NCI-H2171 (cell line): ENCODE results near the gene GCNT4.

ENCODE experiments used
- DNase-seq: peaks from one replicate; lab custom pipeline; 2025; lab: John Stamatoyannopoulos, UW

The GCNT4 gene

DNA sequence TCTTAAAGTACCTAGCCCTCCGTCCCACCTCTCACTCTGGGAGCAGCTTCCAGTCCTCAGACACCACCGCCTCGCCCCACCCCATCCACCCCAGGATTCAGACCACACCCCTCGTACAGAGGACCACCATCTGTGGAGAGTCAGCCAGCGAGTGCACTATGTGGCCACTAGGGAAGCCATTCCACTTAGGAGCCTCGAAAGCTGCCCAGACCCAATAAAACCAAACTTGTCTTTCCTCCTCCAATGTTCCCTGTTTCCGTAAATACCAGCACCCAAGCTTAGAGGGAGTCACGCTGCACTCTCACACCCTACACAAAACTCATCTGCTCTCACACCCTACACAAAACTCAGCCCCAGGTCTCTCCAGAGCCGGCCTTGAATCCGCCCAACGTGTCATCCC, 1.9 kb downstream of the GCNT4 start:
- DNase-seq, result no peak

DNA sequence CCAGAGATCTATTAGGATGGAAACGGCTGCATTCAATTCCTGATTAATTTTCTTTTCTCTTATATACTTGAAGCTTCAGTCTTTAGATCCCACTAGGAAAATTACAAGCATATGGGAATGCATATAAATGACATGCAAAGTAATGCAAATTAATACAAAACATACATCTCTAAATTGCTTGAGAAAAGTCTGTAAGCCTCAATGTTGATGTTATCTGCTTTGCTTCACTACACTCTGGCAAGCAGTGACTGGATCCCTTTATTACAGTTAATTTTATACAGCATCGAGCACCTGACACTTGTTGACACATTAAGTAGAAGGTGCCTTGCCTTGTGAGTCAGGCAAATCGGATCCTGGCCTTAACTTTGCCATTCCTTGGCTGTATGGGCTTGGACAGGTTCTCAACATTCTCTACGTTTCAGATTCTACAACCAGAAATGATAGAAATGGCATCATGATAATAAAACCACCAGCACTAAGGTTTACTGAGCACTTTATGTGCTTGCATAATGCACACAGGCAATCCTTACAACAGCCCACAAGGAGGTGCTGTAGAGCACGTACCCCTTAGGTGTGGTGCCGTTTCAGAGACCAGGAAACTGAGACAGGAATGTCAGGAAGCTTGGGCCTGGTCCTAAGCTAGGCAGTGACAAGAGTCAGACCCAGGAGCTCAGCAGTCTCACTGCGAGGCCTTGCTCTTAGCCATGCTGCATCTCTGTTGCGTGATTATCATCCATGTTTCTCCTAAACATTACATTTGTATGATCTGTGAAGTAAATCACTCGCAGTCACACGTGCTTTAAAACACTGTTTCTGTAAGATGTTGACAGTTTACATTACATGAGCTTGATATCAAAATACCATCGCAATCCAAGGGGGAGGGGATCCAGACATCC, 2.7 kb downstream of the GCNT4 start:
- DNase-seq, result no peak

DNA sequence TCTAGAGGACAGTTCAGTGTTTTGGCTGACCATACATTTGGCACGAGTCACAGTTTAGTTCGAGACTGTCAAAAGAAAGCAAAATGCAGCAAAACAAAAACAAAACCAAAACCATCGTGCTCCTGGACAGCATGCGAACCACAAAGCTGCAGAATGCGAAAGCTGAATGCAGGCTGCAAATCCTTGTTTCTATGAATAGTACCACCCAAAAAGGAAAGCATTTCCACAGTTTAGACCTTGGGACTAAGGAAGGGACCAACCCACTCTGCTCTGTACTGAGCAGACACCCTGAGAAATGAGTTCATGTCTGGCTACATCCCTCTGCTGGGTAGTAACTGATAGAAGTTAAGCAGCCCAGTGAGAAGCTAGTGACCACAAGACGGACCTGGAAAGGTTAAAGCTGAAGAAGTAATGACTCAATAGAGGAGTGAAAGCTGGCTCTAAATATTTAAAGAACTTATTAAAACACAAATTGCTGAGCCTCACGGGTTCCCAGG, 3.9 kb downstream of the GCNT4 start:
- no peak for DNase-seq

DNA sequence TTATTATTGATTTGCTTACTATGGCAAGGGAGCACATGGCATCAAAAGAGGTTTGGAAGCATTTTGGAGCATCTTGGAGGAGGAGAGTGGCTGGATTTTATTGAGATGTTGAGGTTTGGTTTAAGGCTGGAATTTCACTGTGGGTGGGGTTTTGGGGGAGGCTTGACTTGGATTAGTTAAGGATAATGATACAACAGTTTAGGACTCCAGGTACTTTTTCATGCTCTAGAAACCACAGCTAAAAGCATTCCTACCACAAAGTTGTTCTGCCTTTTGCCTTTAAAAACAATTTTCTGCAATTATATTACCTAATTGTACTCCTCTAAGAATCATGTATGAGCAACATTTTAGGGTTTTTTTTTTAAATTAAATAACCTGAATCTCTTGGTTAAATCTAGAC, 5.0 kb downstream of the GCNT4 start:
- no peak for DNase-seq

DNA sequence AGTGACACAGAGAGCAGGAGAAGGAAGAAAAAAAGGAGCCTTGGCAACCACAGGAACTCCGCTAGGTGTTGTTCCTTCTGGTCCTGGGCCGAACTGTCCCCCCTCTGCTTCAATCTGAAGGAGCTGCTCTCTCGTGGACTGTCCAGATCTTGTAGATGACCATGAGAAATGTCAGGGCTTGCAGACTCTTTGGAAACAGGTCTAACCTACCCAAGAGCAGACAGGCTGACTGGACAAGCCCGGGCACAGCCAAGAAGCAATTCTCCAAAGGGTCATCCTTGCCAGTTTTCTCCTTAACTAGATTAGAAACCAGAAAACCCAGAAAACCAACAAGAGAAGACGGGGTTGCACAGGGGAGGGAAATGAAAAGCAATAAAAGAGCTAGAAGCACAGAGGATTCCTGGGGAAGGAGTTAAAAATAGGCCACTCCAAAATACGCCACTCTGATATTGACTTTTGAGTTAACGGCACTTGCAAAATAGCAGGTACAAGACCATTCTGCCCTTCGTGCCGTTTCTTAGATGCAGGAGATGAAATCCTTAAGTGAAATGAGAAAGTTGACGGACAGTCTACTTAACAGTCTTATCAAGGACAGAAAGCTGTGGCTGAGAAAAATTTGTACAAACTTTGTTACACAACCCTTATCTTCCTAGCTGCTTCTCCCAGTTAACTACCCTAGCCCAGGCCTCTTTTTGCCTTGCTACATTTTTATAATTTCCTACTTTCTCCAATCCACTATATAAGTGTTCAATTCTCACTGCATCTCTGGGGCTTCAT, 5.8 kb downstream of the GCNT4 start:
- DNase-seq, result no peak

DNA sequence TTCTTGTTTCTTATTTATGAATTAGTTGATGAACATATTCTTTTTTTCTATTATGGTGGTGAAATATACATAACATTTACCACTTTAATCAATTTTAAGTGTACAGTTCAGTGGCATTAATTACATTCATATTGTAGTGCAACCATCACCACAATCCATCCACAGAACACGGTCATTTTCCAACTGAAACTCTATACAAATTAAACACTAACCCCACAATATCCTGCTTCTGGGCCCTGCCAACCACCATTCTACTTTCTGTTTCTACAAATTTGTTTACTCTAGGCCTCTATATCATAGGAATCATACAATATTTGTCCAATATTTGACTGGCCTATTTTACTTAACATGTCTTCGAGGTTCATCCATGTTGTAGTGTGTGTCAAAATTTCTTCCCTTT, 7.3 kb downstream of the GCNT4 start:
- no peak for DNase-seq

DNA sequence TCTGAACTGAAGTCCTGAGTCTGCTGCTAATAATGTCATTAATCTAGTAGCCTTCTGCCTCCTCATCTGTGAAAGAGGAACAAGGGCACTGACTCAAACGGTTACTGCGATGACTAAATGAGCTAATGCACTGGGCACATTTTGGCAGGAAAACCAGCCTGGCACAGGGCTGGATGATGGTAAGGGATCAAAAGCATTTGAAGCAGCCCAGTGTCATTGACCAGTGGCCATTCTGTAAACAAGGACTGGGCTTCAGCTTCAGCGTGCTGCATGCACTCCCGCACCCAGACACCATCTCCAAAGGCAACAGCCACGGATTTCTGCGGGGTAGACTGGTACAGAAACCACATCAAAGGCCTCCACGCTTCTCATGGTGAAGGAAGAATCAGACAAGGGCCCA, 8.0 kb downstream of the GCNT4 start:
- DNase-seq, result no peak

DNA sequence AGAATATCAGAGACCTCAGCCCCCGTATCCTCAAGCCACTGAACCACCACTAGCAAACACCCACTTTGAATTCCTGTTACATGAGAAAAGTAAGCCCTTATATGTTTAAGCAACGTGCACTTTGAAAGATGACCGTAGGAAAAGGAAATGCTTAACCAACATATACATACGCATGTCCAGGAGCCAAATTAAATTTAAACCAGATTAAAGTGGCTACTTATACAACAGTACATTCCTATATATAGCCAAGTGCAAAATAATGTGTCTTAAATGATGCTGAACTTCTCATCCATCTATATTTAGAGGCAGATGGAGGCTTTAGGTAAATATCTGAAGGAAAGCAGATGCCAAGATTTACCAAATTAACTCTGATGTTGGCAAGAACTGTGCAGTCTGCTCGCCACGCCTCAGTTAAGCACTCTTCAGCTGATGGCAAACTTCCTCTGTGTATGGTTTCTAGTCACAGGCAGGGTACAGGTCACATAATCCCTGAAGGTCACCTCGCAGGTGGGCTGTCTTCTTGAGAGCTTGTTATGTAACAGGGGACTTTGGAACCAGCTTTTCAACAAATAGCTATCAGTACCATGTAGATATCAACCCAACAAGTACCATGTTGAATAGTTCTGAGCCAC, 8.6 kb downstream of the GCNT4 start:
- DNase-seq, result no peak

DNA sequence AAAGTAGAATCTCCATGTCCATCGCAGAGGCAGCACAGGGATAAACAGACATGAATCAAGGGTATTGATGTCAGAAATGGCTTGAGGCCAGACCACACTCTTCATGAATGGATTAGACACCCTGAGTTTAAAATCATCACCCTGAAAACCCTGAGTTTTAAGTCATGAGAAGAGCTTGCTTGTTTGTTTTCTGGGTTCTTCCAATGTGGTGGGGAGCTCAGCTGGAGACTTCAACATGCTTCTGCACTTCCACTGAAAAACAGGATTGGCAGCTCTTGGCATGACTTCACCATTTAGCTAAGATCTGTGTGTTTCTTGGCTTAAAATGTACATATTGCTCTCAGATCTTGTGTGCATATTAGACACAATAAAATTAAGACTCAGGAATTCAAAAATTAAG, 9.8 kb downstream of the GCNT4 start:
- DNase-seq, result no peak

DNA sequence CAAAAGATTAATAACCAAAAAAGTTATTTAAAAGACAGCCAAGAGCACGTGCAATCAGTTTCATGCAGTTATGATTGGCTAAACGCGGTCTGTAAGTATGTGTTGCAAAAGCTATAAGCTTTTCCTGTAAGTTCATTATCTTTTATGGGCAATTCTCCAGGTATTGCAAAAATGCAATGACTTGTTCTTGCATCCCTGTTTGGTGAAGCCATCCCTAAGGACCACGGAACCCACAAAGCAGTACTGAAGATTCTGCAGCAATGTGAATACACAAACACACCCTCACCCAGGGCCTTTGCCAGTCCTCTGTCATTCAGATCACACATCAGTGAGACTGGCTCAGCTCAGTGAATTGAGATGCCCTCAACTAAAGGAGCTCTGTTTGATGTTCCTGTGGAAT, 11.4 kb downstream of the GCNT4 start:
- DNase-seq, result no peak

DNA sequence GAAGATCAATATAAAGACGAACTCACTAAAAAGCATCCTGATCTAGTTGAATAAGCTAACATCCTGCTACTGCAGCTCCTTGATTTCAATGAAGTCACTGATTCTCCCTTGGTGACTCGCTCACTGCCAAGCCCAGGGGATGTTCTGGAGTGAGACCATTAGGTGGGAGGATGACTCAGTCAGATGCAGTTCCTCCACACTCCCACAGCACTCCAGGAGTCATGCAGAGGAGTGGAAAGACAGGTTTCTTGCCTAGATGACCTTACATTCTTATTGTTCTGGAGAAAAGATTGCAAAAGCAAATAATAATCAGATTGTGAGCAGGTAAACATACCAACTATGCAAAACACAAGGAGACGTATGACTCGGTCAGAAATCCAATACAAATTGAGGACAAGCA, 15.3 kb downstream of the GCNT4 start:
- no peak for DNase-seq

DNA sequence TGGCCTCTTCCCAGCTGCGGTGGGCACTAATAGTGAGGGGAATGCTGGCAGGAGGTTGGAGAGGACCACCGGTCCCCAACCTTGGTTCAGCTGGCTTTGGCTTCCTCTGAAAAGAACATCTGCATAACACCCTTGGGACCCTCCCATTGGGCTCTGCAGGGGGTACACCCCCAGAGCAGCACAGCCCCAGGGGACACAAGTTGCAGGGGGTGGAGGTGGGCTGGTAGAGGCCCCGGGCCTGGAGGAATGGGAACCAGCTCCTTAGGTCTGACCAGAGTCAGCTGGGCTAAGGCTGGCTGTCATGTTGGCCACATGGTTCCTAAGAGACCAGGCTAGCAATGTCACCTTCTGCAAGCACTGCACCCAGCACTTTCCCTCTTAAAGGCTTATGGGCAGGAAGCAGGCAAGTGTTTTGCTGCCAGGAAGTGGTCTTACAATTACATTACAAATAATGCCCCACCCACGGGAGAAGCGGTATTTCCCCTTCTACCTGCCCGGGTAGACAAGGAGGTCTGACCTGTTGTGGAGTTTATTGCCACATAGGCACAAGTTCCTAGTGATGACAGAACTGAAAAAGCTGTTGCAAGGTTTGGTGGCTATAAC, 18.1 kb downstream of the GCNT4 start:
- no peak for DNase-seq

DNA sequence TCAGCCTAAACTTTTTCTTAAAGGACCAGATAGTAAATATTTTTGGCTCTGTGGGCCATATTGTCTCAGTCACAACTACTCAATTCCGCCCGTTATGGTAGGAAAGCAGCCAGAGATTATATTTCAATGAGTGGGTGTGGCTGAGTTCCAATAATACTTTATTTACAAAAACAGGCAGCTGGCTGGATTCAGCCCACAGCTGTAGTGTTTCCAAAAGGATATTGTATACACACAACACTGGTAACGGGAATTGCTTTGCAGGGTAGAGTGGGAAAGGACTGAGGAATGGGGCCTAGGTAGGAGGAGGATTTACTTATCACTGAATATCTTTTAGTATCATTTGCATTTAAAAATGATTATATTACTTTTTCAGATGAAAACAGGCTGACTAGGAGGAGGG, 21.0 kb downstream of the GCNT4 start:
- DNase-seq, result no peak

DNA sequence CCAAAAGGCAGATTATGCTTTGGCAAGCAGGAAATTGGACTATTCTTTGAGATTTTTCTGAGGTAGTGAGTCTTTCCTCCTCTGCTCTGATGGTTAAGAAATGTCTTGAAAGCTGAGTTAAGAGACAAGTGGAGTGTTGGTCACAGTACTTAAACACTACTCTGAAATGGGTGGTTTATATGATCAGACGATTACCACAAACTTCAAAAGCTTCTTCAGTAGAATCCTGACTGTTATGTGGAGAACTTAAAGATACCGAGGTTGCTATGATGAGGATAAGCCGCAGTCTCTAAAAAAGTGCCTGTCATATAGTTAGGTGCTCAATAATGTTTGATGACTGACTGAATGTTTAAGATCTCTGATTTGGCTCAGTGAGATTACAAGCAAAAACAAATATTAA, 24.3 kb downstream of the GCNT4 start:
- no peak for DNase-seq

DNA sequence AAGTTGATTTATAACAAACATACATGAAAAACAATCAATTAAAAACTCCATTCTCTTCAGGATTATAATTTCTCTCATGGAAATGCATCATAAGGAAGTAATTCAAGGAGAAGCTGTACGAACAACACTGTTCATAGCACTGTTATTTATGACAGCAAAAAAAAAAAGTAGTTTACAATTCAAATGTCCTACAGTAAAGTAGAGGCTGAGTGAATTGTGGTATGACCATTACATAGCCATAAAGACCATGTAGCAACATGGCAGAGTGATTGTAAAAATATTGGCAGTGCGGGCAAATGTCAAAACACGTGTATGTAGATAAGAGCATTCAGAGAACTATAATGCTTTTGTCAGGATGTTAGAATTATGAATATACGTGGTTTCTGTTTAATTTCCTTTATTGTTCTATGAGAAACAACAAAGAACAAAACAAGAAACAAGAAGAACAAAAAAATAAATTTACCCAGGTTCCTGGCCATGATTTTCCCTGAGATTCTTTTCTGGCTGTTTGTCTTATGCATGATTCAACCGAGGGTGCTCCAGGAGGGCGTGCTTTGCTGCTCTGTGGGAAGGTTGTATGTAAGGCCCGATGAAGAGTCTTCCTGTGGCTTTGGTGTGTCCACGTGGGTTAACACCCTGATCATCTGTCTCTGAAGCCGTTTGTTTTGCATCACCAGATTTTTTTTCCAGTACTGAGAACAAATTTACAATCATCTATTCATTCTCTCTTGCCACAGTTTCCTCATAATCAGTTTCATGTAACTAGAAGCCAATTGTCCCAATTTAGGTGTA, 28.8 kb downstream of the GCNT4 start:
- no peak for DNase-seq

DNA sequence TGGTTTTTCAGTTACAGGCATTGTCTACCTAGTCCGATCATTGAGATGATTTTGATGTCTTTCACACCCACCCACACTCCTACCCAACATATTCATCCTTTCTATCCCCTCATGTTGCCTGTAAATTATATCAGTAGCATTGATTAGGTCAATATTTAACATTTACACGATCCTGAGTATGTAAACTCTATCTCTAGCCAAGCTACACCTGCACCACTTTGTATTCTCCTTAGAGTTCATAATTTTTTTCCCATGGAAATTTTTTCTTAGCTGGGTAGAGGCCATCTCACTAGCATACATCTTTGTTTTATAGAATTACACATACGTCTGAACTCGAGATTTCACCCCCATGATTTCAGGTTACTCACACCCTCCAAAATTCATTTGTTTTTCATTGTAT, 30.6 kb downstream of the GCNT4 start:
- no peak for DNase-seq

DNA sequence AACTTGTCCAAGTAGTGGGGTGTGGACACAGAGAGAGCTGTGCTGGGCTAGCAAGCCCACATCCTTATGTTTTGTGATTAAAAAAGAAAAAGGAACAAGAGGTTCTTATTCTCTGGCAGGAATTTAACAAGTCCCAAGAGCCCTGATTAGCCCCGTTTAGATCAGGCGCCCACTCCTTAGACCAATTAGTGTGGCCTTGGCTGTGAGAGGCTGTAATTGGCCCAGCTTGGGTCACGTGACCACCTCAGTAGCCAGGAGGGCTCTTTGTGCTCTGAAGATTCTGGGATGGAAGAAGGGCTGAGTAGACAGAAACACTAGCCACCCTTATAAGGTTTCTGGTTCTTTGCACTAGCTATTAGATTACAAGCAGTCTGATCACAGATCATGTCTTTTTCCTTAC, 31.1 kb downstream of the GCNT4 start:
- DNase-seq, result no peak

DNA sequence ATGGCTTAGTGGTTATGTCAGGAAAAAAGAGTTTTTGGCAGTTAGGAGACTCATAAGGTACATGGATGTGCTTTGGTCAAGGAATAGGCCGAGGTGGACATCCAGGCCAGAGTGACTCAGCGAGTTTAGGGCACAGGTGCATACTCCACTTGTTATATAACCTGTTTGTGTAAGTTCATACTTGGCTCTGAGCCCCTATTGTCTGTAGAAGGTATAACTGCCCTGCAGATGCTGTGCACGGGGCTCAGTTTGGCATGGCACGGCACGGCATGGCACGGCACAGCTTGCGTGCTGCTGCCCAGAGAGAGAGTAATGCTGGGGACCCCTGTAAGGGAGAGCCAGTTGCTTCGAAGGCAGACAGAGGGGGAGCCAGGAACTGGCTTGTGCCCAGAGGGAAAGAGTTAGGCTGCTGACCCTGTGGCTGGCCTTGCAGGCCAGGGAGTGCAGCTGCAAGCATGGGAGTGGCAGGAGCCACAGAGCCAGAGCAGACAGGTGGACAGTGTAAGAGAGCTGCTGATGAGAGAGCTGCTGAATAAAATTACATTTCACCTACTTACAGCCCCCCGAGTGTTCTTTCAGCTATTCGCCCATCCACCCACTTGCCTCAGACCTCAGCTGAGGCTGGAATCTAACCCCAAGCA, 32.2 kb downstream of the GCNT4 start:
- no peak for DNase-seq

DNA sequence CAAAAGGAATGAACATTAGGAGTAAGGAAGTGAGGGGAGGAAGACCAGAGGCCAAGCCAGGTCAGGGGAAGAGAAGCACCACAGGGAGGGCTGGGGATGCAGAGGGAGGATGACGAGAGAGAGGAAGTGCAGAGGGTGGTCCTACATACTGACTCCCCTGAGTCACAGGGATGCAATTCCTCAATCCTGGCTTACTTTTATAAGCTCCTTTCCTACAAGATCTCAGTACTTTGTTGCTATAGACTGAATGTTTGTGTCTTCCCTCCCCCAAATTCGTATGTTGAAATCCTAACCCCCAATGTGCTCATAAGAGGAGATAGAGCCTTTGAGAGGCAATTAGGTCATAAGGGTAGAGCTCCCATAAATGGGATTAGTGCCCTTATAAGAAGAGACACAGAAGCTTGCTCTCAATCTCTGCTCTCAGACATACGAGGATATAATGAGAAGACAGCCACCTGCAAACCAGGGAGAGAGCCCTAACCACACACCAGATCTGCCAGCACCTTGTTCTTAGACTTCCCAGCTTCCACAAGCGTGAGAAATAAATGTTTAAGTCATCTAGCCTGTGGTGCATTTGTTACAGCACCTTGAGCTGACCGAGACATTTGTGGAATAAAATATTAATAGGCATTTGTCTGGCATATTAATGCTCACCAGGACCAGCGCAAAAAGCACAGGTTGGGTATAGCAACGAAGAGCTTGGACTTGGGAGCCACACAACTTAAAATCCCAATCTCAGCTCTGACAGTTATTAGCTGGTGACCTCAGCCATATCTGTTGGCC, 33.4 kb downstream of the GCNT4 start:
- DNase-seq, result no peak

DNA sequence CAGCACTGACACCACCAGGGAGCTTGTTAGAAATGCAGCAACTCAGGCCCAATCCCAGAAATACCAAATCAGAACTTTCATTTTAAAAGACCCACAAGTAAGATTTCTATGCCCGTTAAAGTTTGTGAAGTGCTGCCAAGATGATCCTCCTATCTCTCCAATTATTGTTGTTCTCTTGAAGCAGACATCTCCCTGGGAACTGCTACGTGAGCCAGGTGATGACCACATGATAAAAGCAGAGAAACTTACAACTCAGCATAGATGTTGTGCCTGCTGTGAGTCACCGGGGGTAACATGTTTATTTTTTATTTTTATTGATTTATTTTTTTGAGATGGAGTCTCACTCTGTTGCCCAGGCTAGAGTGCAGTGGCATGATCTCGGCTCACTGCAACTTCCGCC, 34.4 kb downstream of the GCNT4 start:
- no peak for DNase-seq
